Caki2 (cell line): Measurements from ENCODE around the gene ATF2. TPM values are rescaled to one million over a fixed set of nuclear protein-coding genes. Genes with fewer than 3 reads are reported as not detected.
"Not testable (repeated sequence)": the region's sequence is repeated elsewhere in the genome, so short reads cannot be mapped to it uniquely, and the experiment has no call there.

Experiments used
- DNase-seq: peaks from one replicate; pipeline ENCODE4 v3.0.0-alpha.2; 2015; ENCODE audit warnings: low read depth
- in situ Hi-C: cut with HindIII; loops from 2 replicates; pipeline ENCODE4 v1.10.0; 2016; ENCODE audit warnings: low sequenced_read_pairs, low pct_unique_long_range_greater_than_20kb, mixed read lengths
- total RNA-seq: library from RNA; depleted of rRNA; stranded (reverse); fragments of >200 nt; shearing (Covaris generic); gene quantifications from 2 replicates; pipeline ENCODE4 v1.2.3, GENCODE V29; 2014; ENCODE audit warnings: low replicate concordance

ATF2 gene
- total RNA-seq, 1 experiment from 2014 or later: 21.5 TPM

- in situ Hi-C loops: no loop called here
- DNase-seq: no peak
Measured at GRCh38 chr2:175123254-175123653, 44.7 kb downstream of the ATF2 start.

- in situ Hi-C loops: no loop called here
- peak; percentile 30 for DNase-seq
Measured at GRCh38 chr2:175111200-175111657, 56.8 kb downstream of the ATF2 start.

- DNase-seq, in situ Hi-C loops: not testable (repeated sequence)
Measured at GRCh38 chr2:175108091-175108490, 59.9 kb downstream of the ATF2 start.

- in situ Hi-C loops: no loop called here
Measured at GRCh38 chr2:175107146-175107545, 60.9 kb downstream of the ATF2 start.

GRCh38 chr2:175103191-175103590, 64.8 kb downstream of the ATF2 start:
- in situ Hi-C loops: no loop called here
- DNase-seq: no peak

More at GRCh38 chr2:175107146-175107545, 60.9 kb downstream of the ATF2 start:
- DNase-seq: no peak

GRCh38 chr2:175101514-175101913, 66.5 kb downstream of the ATF2 start:
- in situ Hi-C loops: no loop called here

GRCh38 chr2:175097297-175097696, 70.7 kb downstream of the ATF2 start:
- in situ Hi-C loops: no loop called here
- peak; percentile 87 for DNase-seq

More at GRCh38 chr2:175101514-175101913, 66.5 kb downstream of the ATF2 start:
- DNase-seq: no peak

- DNase-seq, in situ Hi-C loops: not testable (repeated sequence)
Measured at GRCh38 chr2:175084117-175084516, 83.9 kb downstream of the ATF2 start.

GRCh38 chr2:175080479-175080878, 87.5 kb downstream of the ATF2 start:
- in situ Hi-C loops: no loop called here
- DNase-seq: no peak

GRCh38 chr2:175076272-175076671, 91.7 kb downstream of the ATF2 start:
- DNase-seq: no peak
- in situ Hi-C loops: no loop called here

GRCh38 chr2:175074478-175074877, 93.5 kb downstream of the ATF2 start:
- in situ Hi-C loops: no loop called here
- DNase-seq: no peak

GRCh38 chr2:175068534-175068933, 99.5 kb downstream of the ATF2 start:
- no peak for DNase-seq
- in situ Hi-C loops: no loop called here

GRCh38 chr2:175066411-175066810, 101.6 kb downstream of the ATF2 start:
- in situ Hi-C loops: no loop called here
- DNase-seq: no peak

GRCh38 chr2:175064797-175065196, 103.2 kb downstream of the ATF2 start:
- in situ Hi-C loops: no loop called here
- DNase-seq: no peak

- in situ Hi-C loops: no loop called here
- DNase-seq: no peak
Measured at GRCh38 chr2:175063741-175064140, 104.3 kb downstream of the ATF2 start.

- no peak for DNase-seq
Measured at GRCh38 chr2:175062787-175063585, 105.0 kb downstream of the ATF2 start.

GRCh38 chr2:175057078-175057685, 110.8 kb downstream of the ATF2 start:
- in situ Hi-C loops: no loop called here
- no peak for DNase-seq

More at GRCh38 chr2:175062787-175063585, 105.0 kb downstream of the ATF2 start:
- in situ Hi-C loops: no loop called here

- no peak for DNase-seq
- in situ Hi-C loops: no loop called here
Measured at GRCh38 chr2:175055993-175056392, 112.0 kb downstream of the ATF2 start.

- in situ Hi-C loops: no loop called here
- no peak for DNase-seq
Measured at GRCh38 chr2:175054340-175054739, 113.7 kb downstream of the ATF2 start.
